NCI-H226 (cell line): ENCODE data around the gene CFAP65.
A peak's percentile ranks its signal among the peaks of the same experiment; 100 is the strongest.

Source experiments
- DNase-seq: peaks from one replicate; pipeline ENCODE4 v3.0.0-alpha.2; 2015

Gene CFAP65

DNA sequence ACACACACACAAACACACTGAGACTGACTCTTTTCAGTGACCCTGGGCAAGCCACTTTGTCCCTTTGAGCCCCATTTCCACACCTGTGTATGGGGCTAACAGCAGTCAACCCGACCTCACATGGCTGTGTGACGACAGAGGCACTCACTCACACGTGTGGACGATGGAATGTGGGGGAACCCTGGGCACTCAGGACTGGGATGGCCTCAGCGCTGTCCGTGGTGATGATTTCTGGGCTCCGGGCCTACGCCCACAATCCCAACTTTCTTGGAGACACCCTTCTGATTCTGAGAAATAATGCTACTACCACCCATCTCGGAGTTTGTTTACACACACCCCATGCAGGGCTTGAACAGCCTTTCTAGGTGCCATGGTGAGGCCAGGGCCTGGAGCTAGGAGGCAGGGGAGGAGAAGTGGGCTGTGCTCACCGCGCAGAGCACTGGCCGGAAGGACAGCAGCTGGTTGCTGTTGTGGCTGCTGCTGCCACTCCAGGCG is 49.6 kb downstream of the CFAP65 start:
- peak; percentile 28 for DNase-seq

DNA sequence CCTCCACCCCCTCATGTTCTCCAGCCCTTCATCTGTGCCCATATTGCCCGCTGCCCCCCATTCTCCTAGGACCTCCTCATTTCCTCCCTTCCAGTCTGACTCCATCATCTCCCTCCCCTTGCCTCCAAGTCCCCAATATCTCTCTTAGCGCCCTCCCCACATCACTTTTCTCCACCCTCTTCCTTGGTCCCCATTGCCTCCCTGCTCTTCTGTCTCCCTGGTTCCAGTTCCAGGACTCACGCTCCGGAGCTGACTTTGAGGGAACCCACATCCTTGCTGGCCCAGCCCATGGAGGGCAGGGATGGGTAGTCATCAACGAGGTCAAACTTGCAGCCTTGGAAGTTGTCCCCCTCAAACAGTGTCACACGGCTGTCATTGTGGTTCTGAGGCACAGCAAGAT is 50.7 kb downstream of the CFAP65 start:
- no peak for DNase-seq

DNA sequence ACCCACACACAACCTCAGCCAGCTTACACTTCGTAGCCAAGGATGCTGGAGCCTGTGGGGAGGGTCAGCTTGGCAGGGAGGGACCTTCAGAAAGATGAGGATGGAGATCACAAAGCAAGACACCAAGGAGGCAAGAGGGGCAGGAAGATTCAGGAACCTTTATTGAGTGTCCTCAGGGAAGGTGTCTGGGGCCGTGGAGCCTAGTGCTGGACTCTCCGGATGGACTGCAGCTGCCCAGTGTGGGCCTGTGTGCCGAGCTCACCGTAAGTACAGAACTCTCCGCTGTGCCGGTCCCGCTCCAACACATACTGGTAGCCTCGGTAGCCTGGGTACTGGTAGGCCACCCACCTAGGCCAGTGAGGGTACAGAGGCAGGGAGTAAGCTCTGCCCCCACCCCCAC is 51.3 kb downstream of the CFAP65 start:
- DNase-seq: no peak

DNA sequence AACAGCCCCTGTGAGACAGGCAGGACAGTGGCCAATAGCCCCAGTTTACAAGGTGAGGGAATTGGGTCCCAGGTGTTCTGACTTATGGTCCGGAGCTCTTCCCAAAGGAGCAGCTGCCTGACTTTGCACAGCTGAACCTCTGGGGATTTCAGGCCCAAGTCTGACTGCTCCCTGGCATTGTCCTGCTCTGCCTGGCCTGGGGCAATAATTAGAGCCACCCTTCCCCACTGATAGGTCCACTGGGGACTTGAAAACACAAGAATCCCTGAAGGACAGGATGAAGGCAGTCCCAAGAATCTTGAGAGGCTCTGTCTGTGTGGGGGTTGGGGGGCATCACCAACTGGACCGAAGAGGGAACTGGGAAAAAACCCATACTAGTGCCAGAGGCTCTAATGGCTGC is 52.7 kb downstream of the CFAP65 start:
- DNase-seq: no peak

DNA sequence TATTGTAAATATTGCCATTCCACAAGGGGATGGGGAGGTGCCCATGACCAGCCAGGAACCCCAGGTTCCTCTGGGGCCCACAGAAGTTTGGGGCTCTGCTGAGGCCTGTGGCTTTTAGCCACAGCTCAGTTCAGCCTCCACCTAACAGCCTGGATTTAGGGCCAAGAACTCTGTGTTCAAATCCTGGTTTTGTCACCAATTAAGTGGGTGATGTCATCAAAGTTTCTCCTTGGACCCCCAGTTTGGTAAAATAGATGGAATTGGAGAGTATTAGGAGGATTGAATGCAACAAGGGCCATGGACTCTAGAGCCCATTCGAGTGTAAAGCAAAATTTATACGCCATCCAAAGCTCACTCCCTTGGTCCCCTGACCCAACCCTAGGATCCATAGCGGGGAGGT is 53.2 kb downstream of the CFAP65 start:
- no peak for DNase-seq

DNA sequence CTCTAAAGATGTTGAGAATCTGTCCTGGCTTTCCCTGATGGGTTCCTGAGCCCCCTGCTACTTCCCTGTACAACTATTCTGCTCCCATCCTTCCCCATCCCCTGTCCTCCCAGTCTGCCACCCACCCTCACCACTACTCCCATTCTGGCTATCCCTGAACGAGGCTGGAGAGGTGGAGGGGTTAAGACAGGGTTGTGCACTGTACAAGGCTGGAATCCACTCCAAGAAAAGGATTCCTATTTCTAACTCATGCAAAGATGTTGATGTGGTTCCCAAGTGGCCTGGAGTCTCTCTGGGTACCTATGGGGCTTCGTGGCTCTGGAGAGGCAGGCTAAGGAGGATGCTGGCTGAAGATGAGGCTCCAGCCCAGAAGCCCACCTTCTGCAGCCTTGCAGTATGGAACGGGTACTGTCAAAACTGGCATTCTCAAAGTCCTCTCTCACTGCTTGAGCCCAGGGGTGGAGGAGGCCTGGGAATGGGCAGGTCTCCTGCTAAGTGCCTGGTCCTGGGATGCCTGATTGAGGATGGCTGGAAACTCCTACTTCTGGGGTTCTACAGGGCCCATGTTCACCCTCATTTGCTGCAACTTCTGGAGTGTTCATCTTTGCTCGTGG is 55.1 kb downstream of the CFAP65 start:
- no peak for DNase-seq

DNA sequence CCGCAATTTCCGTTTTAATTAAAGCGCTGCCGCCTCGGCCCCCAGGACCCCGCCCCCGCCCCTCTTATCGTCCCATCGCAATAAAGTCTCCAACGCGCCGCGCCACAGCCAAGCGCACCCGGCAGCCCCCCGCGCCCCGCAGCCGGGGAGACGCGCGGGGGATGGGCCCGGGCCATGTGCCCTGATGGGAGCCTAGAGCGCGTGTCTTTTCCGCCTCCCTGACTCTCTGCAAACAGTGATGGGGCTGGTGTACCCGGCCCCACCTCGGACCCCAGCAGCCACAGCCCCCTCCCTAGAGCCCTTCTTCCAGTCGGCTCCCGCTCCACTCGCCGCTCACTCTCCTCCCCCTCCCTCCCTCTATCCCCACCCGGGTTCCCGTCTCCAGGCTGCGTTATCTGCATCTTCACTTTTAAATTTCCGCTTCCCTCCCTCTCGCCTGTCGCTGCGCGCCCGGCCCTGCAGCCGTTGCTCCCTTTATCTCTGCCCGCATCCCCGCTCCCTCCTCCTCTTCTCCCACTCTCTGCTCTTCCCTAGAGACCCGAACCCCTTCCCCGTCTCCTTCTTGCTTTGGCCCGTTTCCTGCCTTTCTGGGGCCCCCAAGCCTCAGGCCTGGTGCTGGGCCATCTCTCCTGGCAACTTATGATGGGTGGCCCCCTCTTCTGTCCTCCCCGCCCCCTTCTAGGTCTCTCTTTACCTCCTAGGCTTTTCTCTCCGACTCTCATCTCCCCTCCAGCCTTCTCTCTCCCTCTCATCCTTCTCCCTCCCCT is 55.8 kb downstream of the CFAP65 start:
- no peak for DNase-seq

DNA sequence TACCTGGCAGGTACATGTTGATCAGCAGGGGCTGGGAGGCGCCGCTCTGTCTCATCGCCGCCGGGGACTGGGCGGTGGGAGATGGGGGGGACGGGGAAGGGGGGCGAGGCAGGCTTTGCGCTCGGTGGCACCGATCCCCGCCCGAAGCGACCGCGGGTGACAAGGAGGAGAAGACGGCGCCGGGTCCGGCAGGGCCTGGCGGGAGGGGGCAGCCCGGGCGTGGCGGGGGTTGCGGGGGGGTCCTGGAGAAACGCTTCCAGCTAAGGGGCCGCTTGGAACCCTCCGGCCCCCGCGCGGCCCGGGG is 56.3 kb downstream of the CFAP65 start, which contains the start of gene FEV:
Gene FEV, minus strand, starts transcription at position 164 of the 304 bp plus-strand sequence. Its CDS starts 109 bp downstream, at position 55.
- DNase-seq: no peak

DNA sequence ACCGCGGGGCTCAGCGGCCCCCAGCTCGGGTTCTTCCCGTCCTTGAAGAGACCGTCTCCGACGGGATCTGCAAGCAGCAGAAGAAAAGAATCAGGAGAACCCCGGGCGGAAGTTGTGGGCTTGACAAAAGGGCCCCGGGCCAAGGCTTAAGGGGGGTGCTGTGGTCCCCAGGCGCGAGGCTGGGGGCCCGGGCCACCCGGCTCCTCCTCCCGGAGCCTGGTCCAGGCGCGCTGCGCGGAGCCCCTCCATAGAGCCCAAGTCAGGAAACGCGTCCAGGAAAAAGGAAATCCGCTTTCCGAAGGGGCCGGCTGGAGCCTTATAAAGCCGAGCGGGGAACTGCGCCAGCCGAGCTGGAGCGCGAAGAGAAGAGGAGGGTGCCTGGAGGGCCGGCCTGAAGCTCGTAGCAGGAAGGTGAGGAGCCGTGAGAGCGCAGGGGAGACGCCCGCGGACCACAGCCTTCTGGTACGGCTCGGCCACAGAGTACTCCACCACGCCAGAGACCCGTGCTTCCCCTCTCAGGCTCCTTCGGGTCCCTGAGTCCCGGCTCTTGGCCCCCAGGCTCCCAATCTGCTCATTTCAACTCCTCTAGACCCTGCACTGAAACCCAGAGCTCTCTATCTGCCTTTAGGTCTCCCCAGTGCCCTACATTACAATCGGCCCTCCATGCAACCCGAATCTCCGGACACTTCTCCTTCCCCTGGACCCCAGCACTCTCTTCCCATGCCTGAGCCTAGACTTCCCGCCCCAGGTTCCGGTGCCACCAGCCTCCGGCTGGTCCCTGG is 56.9 kb downstream of the CFAP65 start:
- DNase-seq: no peak

DNA sequence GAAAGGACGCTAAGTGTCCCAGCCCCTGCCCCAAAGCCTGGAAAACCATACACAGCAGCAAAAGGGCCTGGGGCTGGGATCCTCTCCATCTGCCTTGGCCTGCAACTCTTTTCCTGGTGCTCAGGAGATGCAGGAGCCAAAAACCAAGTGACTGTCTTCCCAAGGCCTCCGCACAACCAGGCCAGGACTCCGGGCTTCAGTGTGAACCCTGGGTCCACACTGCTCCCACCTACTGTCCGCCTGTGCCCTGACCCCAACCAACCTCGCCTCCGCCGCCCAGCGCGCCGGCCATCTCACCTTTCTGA is 57.4 kb downstream of the CFAP65 start:
- DNase-seq: no peak

DNA sequence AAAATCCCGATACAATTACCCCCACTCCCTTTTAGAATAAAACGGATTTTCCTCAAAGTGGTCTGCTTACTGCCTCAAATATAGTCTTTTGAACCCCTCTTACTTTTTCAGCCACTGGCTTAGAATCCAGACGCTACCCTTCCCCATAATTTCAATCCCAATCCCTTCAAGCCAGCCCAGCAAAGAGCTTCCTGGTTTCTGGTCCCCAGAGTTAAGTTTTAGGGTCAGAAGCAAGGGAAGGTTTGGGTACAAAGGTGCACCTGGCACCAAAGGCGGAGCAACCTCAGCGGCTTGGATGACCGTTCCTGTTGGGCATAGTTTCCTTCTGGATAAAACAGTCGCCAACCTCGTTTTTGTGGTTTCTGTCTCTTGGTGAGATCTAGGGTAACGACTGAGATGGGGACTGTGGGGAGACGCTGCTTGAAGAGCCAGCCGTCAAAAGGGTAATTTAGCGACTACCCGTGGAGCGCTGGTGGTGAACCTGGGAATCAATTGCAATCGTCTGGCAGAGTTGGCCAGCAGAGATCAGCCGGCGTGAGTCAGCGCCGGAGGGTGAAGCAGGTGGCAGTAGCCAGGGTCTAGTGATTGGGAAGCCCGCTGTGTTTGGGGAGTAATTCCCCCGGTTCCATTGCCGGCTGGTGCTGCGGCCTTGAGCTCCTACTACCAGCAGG is 57.9 kb downstream of the CFAP65 start:
- DNase-seq: no peak

DNA sequence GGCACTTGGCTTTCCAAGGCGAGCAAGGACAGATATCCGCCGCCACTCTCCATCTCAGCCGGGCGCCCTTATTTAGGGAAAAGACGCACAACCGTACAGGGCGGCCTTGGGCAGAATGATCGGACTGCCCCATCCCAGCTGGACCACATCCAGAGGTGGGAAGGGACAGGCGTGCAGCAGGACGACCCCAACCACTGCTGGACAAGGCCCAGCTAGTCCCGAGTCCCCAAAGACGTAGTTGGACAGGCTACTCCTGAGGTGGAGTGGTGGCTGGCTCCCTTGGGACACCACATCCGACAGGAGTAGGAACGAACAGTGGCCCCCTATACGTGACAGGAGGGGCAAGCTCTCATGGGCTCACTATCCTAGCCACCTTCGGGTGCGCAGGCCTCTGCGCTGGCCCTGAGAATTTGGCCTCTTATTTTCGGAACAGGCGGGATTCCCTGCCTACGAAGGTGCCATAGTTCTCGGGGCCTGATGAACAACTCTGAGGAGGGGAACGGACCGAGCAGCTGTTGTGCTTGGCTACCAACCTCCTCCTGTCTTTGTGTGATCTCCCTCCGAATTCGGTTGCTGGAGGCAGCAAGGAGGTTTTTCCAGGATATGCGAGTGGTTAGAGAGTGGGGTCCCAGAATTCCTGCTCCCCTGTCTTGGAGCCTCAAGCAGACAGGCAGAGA is 58.6 kb downstream of the CFAP65 start:
- no peak for DNase-seq

DNA sequence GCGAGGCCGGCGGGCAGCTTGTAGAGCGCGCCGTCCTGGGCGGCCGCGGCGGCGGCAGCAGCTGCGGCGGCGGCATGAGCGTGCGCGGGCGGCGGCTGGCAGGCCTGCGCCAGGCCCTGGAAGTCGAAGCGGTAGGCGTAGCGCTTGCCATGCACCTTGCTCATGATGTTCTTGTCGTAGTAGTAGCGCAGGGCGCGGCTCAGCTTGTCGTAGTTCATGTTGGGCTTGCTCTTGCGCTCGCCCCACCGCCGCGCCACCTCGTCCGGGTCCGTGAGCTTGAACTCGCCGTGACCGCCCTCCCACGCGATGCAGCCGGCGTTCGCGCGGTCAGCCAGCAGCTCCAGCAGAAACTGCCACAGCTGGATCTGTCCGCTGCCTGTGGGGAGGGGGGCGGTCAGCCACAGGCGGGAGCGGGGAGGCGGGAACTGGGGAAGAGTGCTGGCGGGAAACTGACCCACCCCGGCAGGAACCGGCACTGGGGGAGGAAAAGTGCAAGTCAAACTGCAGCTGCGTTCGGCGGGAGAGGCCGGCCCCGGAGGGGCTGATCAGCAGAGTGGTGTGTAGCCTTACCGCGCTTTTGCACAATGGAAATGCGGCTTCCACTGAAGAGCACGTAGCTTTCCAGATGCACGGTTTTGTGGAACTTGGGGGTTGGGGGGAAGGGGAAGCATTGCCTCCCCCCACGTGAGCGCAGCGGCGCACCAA is 59.3 kb downstream of the CFAP65 start:
- no peak for DNase-seq

DNA sequence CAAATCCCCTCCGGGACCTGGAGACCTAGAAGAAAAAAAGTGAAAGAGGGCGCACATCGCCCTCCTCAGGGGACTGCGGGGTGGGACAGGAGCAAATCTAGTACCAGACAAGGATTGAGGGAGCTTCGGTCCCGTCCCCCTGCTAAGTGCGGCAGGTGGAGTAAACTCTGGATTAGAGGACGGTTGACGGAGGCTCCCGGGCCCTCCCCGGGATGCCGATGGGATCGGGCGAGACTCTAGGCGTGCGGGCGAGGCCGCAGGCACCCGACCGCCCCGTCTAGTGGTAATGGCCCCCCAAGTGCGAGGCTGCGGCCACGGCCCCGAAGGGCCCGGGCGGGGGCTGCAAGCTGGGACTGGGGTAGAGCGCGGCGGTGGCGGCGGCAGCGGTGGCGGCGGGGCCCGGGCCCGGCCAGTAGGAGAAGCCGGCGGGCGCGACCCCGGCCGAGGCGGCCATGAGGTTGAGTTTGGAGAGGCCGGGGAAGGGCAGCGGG is 59.9 kb downstream of the CFAP65 start:
- no peak for DNase-seq

DNA sequence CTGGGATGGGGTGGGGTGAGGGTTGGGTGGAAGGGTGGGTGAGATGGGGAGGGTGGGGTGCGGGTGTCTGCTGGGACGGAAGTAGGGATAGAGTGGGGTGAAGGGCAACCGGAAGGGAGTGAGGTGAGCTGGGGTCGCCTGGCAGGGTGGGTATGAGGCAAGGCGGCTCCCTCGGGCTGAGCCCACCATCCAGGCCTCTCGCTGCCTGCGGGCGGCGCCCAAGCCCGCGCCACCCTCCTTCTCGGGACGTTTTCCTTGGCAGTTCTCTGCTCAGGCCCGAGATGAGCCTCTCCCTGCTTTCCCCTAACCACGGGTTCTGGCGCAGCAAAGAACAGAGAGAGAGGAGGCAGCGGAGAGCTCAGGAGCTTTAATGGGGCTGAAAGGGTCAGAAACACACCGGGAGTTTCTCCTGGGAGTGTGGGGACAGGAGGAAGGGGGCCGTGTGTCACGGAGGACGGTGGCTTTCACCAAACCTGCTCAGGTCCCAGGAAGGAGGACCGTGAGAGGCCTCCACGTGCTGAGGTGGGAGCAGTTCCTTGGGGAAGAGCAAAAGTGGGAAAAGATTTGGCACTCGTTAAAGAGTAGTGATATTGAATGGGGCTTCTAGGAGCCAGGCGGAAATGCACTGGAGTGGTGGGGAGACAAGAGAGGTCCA is 60.5 kb downstream of the CFAP65 start:
- DNase-seq: no peak

DNA sequence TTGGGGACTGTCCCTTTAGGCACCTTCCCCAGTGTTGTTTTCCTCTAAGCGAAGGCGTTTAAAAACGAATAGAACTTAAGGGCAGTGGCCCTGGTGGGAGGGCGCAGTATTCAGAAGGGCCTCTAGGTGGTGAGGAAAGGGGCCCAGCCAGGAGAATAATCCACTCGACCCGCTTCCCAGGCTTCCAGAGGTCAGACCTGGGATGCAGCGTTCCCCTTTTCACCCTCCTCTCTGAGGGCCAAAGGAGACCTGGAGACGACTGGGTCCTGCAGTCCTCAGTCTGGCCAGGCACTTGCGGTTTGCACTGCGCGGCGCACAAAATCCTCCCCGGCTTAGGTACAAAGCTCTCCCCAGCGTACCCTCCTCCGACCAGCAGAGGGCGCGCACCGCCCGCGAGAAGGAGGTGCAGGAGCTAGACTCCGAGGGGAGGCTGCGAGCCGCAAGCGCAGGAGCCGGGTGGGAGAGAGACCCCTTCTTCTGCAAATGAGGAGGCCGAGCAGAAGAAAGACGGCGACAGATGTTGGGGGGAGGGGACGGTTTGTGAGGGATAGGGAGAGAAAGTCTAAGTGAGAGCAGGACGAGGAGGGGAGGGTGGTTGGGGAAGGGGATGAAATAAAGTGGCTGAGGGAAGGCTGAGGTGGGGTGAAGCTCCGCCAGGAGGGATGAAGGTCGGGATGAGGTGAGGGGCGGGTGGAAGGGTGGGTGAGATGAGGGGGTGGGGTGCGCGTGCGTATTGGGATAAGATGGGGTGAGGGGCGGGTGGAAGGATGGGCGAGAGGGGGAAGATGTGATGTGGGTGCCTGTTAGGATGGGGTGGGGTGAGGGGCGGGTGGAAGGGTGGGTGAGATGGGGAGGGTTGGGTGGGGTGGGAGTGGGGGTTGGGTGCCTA is 61.2 kb downstream of the CFAP65 start:
- peak; percentile 66 for DNase-seq

DNA sequence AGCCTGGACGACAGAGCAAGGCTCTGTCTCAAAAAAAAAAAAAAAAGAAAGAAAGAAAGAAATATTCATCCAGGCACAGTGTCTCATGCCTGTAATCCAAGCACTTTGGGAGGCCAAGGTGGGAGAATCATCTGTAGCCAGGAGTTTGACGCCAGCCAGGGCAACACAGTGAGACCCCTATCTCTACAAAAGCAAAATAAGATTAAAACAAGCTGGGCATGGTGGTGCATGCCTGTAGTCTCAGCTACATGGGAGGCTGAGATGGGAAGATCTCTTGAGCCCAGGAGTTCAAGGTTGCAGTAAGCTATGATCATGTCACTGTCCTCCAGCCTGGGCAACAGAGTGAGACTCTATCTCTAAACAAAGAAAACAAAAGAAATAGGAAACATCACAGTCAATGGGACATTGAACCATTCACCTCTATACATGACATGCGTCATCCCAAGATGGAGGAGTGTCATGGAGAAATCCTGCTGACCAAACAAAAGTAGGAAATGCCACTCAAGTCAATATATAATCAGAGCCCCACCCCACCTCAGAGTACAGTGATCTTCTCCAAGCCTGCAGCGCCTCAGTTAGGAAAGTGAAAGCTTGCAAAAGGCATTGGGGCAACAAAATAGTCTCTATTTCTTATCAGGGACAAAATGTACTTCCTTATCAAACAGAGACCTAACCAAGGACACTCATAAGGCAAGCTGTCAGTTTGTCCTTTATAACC is 66.1 kb downstream of the CFAP65 start:
- DNase-seq: no peak

DNA sequence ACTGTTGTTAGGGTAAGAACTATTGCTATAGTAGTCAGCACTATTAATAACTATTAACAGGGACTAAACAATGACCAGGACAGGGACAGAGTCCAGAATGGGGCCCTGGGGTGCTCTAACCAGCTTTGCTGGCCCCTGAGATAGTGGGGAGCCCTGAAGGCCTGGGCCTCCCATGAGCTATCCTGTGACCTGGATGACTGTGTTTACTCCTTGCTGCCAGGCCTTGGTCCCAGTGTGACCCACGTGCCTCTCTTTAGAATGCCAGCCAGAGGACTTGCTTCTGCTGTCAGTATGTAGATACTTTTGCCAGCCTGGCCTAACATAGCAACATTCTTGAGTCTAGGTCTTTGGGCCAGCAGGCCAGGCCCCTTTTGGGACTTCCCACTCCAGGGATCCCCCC is 70.4 kb downstream of the CFAP65 start:
- DNase-seq: no peak

DNA sequence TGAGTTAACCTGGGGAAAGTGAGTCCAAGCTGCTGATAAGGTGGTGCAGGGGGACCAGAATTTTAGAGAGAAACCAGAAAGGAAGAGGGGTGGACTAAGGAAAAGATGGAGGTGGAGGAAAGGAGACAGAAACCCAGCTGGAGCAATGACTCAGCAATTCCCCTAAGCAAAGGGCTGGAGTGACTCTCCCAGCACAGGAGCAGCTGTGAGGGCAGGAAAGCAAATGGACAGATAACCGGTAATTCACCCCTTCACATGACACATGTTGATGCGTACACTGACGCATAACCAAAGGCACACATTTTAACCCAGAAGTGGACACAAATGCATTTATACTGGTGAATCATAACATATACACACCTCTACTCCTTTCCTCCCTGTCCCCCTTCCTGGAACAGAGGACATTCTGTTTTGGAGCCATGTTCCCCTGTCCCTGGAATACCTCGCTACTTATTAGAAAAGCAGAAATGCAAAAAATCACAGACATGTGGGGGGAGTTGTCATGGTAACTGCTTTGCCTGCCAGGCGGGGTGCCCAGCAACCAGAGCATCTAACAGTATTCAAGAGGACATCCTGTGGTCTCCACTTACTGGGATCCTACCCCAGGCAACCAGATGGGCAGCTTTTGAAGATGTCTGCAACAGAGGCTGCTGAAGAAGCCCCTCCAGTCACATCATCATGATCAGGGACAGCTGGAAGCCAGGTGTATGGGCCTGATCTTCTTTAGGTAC is 77.1 kb downstream of the CFAP65 start:
- DNase-seq: peak; percentile 92
